Small intestine (tissue), 7 donors: ENCODE data around the gene NR6A1. TPM values are rescaled to one million over a fixed set of nuclear protein-coding genes. Genes with fewer than 3 reads are reported as not detected.

Source experiments
- DNase-seq, 2 donors: peaks; one replicate each; pipeline versions ENCODE4 v3.0.0 to v3.0.0-alpha.2; 2013
- FAIRE-seq: peaks from 2 replicates; lab custom pipeline; 2012; peaks lifted over from hg19 to GRCh38; lab: Jason Lieb, UNC
- H3K27ac ChIP-seq, 3 donors: one replicate each; pipeline ENCODE4 v1.5.1; 2013; ENCODE audit warnings: low read length in 2 of 3, mild to moderate bottlenecking in 2 of 3, control low read depth in 1 of 3, inconsistent platforms in 1 of 3, low read depth in 1 of 3, moderate library complexity in 1 of 3
- H3K27me3 ChIP-seq, 3 donors: one replicate each; pipeline ENCODE4 v1.6.1; 2013; ENCODE audit warnings: low read length in 3 of 3, inconsistent platforms in 1 of 3; ENCODE audit not compliant: control insufficient read depth in 3 of 3, insufficient read depth in 3 of 3
- H3K36me3 ChIP-seq, 3 donors: one replicate each; pipeline ENCODE4 v1.6.1; 2013; ENCODE audit warnings: low read length in 3 of 3, inconsistent platforms in 1 of 3, low read depth in 1 of 3, mild to moderate bottlenecking in 1 of 3, moderate library complexity in 1 of 3; ENCODE audit not compliant: control insufficient read depth in 3 of 3, insufficient read depth in 2 of 3
- H3K4me1 ChIP-seq, 3 donors: one replicate each; pipeline ENCODE4 v1.6.1; 2013; ENCODE audit warnings: low read length in 2 of 3, inconsistent platforms in 1 of 3, low read depth in 1 of 3, mild to moderate bottlenecking in 1 of 3, moderate library complexity in 1 of 3; ENCODE audit not compliant: control insufficient read depth in 3 of 3, insufficient read depth in 2 of 3
- H3K4me3 ChIP-seq, 3 donors: one replicate each; pipeline ENCODE4 v1.5.1; 2013; ENCODE audit warnings: low read length in 3 of 3, control low read depth in 1 of 3, inconsistent platforms in 1 of 3, low read depth in 1 of 3, mild to moderate bottlenecking in 1 of 3, moderate library complexity in 1 of 3
- H3K9me3 ChIP-seq, 2 donors: one replicate each; pipeline ENCODE4 v1.6.1; 2013; ENCODE audit warnings: low read depth in 1 of 2, low read length in 1 of 2; ENCODE audit not compliant: control insufficient read depth in 2 of 2, insufficient read depth in 1 of 2
- WGBS, 3 donors: extraction: QIAGEN DNeasy Blood & Tissue Kit; methylation state at CpG; one replicate each; pipeline ENCODE4 v1.1.7; 2013; 5-methylcytosine and 5-hydroxymethylcytosine counted together
- polyA plus RNA-seq, 4 donors: library from polyadenylated mRNA; stranded (reverse) in 3 of 4; unstranded in 1 of 4; fragments of 200-250 nt in 3 of 4; fragments of 120-200 nt in 1 of 4; gene quantifications; one replicate each; pipeline versions ENCODE4 v1.2.1 to v1.2.3, GENCODE V29; 2013
- donor health status: healthy with polysubstance abuse.
- donor health status: control.
- donor health status: control.
- donor health status: Bipolar disorder and iron deficiency.
- donor health status: healthy.

NR6A1 gene
- polyA plus RNA-seq, 4 donors: 2.3 to 6.0 (median 4.0) TPM

DNA sequence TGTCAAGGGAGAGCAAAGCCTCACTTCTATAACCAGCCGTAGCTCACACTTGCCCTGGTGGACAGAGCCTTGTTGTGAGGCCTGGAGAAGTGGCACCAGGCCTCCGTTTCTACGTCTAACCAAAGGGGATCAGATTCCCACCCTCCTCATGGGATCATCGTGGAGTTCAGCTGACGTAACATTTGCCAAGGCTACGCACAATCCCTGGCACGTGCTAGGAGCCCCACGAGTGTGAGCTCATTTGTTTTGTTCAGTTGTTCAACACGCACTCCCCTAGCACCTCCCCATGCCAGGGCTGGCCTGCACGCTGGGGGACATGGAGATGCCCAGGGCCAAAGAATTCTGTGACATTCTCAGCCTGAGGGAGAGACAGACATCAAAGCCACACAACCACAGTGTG is 297.8 kb downstream of the NR6A1 start:
- no peaks in the 10 kb centered on the region for H3K9me3 ChIP-seq
- FAIRE-seq (no peak), DNase-seq (no peak)
- H3K4me3 ChIP-seq: no peak overlapping the region
- 74 to 86% (median 79%) methylated on average over 10 of the region's 10 CpGs for WGBS, 3 donors
- H3K36me3 ChIP-seq: no peaks in the 10 kb centered on the region
- no peaks in the 10 kb centered on the region for H3K4me1 ChIP-seq
- no peak overlapping the region for H3K27ac ChIP-seq
- peaks cover 2 to 30% (median 4%) of the 10 kb centered on the region in 3 donors for H3K27me3 ChIP-seq

DNA sequence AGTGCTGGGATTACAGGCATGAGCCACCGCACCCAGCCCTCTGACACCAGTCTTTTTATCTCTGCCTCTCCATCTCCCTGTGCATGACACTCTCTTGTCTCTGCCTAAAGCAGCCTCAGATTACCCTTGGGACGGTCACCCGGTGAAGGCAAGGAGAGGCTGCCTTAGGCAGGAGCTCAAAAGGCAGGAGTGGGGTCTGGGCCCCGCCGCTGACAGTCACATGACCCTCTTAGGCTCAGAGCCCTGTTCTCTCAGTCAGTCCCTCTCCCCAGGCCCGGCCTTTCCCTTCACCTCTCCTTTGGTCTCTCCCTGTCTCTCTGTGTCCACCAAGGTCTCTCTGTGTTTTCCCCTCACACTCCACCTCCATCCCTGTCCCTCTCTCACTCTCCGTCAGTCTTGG is 298.3 kb downstream of the NR6A1 start:
- no peak overlapping the region for H3K27ac ChIP-seq
- 59 to 74% (median 63%) methylated on average over 7 of the region's 7 CpGs for WGBS, 3 donors
- FAIRE-seq: no peak
- H3K36me3 ChIP-seq: no peaks in the 10 kb centered on the region
- no peak overlapping the region for H3K4me3 ChIP-seq
- DNase-seq: no peak
- no peaks in the 10 kb centered on the region for H3K9me3 ChIP-seq
- no peaks in the 10 kb centered on the region for H3K4me1 ChIP-seq
- H3K27me3 ChIP-seq: peaks cover under 1 to 25% (median 2%) of the 10 kb centered on the region in 3 donors

GRCh38 chr9:124471761-124472160 is 299.4 kb downstream of the NR6A1 start:
- WGBS, 3 donors: 72 to 87% (median 80%) methylated on average over 8 to 9 of the region's 9 CpGs
- H3K4me1 ChIP-seq: no peaks in the 10 kb centered on the region
- no peaks in the 10 kb centered on the region for H3K36me3 ChIP-seq
- no peak overlapping the region for H3K27ac ChIP-seq
- H3K4me3 ChIP-seq: no peak overlapping the region
- H3K9me3 ChIP-seq: no peaks in the 10 kb centered on the region
- DNase-seq (no peak), FAIRE-seq (no peak)
- H3K27me3 ChIP-seq: peaks cover 0 to 17% (median 2%) of the 10 kb centered on the region in 3 donors

- FAIRE-seq: no peak
Measured at GRCh38 chr9:124470726-124471125, 300.4 kb downstream of the NR6A1 start.

GRCh38 chr9:124470306-124470705 is 300.8 kb downstream of the NR6A1 start:
- FAIRE-seq: no peak

More at GRCh38 chr9:124470726-124471125, 300.4 kb downstream of the NR6A1 start:
- H3K9me3 ChIP-seq: no peaks in the 10 kb centered on the region
- H3K36me3 ChIP-seq: no peaks in the 10 kb centered on the region
- 77 to 88% (median 84%) methylated on average over 7 of the region's 7 CpGs for WGBS, 3 donors
- no peaks in the 10 kb centered on the region for H3K4me1 ChIP-seq
- peaks cover 0 to 8% (median 2%) of the 10 kb centered on the region in 3 donors for H3K27me3 ChIP-seq
- no peak overlapping the region for H3K27ac ChIP-seq
- no peak overlapping the region for H3K4me3 ChIP-seq
- DNase-seq: no peak

GRCh38 chr9:124469011-124469832 is 301.9 kb downstream of the NR6A1 start:
- peaks cover 0 to 5% (median 2%) of the 10 kb centered on the region in 3 donors for H3K27me3 ChIP-seq
- H3K27ac ChIP-seq: no peak overlapping the region
- no peak overlapping the region for H3K4me3 ChIP-seq
- no peaks in the 10 kb centered on the region for H3K4me1 ChIP-seq
- WGBS, 3 donors: 74 to 86% (median 80%) methylated on average over 26 to 28 of the region's 28 CpGs
- H3K36me3 ChIP-seq: no peaks in the 10 kb centered on the region
- FAIRE-seq (no peak), DNase-seq (no peak)
- no peaks in the 10 kb centered on the region for H3K9me3 ChIP-seq

More at GRCh38 chr9:124470306-124470705, 300.8 kb downstream of the NR6A1 start:
- WGBS, 3 donors: 82 to 89% (median 87%) methylated on average over 13 of the region's 13 CpGs
- Histone ChIP-seq H3K9me3 (no peaks in the 10 kb centered on the region), H3K36me3 (no peaks in the 10 kb centered on the region), H3K27ac (no peak overlapping the region), H3K4me1 (no peaks in the 10 kb centered on the region), H3K4me3 (no peak overlapping the region), H3K27me3 (peaks cover 0 to 8% (median 2%) of the 10 kb centered on the region in 3 donors)
- DNase-seq: no peak

DNA sequence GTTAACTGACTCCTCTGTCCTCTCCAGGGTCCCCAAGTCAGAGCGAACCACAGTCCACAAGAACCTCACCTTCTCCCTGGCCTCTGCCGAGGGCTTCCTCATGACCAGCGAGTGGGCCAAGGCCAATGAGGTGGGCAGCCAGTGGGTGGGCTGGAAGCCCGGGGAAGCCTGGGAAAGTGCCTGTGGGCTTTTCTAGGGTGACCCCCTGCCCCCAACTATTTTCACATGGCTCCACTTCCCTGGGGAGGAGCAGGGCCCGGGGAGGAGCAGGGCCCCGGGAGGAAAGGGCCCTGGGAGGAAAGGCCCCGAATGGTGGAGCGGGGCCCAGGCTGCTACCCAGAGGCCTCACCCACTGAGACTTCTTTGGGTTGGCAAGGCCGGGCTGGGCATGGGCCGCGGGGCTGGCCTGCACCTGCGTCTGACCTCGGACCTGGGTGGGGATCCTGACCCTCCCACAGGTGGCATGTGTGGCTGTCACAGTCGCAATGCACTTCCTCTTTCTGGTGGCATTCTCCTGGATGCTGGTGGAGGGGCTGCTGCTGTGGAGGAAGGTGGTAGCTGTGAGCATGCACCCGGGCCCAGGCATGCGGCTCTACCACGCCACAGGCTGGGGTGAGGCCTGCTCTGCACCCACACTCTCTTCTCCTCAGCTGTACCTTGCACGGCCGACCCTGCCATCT is 302.9 kb downstream of the NR6A1 start:
- Histone ChIP-seq H3K4me1 (no peaks in the 10 kb centered on the region), H3K9me3 (no peaks in the 10 kb centered on the region), H3K4me3 (no peak overlapping the region), H3K27me3 (peaks cover 0 to 5% (median 0%) of the 10 kb centered on the region in 3 donors), H3K27ac (no peak overlapping the region), H3K36me3 (no peaks in the 10 kb centered on the region)
- WGBS, 3 donors: 68 to 83% (median 82%) methylated on average over 17 to 19 of the region's 19 CpGs
- FAIRE-seq (no peak), DNase-seq (no peak)

DNA sequence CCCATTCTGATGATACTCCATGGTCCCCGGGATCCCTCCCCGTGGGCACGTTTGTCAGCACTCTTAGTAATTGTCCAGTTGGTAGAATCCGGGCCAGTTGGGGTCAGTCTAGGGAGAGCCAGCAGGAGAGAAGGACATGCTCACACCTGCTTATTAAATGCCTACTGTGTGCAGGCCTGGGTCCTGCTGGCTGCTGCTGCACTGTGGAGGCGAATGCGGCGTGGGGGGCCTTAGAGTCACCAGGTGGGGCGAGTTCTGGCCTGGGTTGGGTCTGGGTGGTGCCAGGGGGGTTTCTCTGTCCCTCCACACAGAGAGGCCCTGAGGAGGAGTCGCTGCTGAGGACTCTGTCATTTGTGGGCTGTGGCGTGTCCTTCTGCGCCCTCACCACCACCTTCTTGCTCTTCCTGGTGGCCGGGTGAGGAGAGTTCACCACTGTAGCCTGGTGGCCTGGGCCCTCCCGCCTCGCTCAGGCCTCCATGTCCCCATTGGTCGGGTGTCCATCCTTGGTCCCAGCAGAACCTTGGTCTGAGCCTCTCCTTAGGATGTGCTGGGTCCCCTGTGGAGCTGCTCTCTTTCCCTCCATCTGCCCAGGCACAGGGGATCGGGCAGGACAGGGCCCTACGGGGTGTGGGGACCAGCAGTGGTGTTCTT is 303.6 kb downstream of the NR6A1 start:
- H3K27me3 ChIP-seq: peaks cover 0 to 5% (median 0%) of the 10 kb centered on the region in 3 donors

More for the DNA sequence above, 303.6 kb downstream of the NR6A1 start:
- Histone ChIP-seq H3K4me3 (no peak overlapping the region), H3K27ac (no peak overlapping the region), H3K36me3 (no peaks in the 10 kb centered on the region), H3K9me3 (no peaks in the 10 kb centered on the region), H3K4me1 (no peaks in the 10 kb centered on the region)
- 87 to 91% (median 90%) methylated on average over 17 of the region's 17 CpGs for WGBS, 3 donors
- FAIRE-seq: no peak
- no peak for DNase-seq
